ENCODE data around the gene TRIP11. TPM values are rescaled to one million over a fixed set of nuclear protein-coding genes. Genes with fewer than 3 reads are reported as not detected.

The TRIP11 gene
- total RNA-seq, 1 experiment from 2014 or later = 37.3 TPM

DNA sequence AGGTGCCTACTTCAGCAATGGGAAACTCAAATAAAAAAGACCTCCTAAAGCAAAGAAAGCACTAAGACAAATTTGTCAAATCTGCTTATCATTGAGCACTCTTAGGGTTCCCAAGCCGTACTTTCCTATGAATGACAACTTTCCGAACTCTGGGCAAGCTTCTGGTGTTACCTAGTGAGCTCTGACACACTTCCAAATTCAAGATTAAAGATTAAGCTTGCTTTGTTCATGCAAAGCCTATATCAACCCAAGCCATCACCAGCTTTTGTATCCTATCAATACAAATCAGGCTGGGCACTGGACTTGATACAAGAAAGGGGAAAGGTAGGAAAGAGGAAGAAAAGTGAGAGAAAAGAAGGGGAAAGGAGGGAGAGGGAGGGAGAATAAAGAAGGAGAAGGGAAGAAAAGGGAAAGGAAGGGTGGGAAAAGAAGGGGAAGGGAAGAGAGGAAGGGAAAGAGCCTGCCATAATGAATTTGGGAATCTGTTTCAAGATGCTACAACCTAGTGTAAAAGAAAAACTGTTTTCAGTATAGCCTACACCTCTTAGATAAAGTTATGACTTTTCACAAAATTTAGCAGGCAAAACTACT, 68.6 kb downstream of the TRIP11 start:
- TF ChIP-seq TCF7L2 (IDR thresholded peaks at IDR 0.05; ENCODE audit: low read depth, low read length) = no peak
- TF ChIP-seq SIN3A (IDR thresholded peaks at IDR 0.05; ENCODE audit: borderline replicate concordance, insufficient read depth, low read depth, low read length) = no peak
- TF ChIP-seq, protein P1, sequence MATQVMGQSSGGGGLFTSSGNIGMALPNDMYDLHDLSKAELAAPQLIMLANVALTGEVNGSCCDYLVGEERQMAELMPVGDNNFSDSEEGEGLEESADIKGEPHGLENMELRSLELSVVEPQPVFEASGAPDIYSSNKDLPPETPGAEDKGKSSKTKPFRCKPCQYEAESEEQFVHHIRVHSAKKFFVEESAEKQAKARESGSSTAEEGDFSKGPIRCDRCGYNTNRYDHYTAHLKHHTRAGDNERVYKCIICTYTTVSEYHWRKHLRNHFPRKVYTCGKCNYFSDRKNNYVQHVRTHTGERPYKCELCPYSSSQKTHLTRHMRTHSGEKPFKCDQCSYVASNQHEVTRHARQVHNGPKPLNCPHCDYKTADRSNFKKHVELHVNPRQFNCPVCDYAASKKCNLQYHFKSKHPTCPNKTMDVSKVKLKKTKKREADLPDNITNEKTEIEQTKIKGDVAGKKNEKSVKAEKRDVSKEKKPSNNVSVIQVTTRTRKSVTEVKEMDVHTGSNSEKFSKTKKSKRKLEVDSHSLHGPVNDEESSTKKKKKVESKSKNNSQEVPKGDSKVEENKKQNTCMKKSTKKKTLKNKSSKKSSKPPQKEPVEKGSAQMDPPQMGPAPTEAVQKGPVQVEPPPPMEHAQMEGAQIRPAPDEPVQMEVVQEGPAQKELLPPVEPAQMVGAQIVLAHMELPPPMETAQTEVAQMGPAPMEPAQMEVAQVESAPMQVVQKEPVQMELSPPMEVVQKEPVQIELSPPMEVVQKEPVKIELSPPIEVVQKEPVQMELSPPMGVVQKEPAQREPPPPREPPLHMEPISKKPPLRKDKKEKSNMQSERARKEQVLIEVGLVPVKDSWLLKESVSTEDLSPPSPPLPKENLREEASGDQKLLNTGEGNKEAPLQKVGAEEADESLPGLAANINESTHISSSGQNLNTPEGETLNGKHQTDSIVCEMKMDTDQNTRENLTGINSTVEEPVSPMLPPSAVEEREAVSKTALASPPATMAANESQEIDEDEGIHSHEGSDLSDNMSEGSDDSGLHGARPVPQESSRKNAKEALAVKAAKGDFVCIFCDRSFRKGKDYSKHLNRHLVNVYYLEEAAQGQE (IDR thresholded peaks at IDR 0.05; ENCODE audit: insufficient read depth in 1 of 2, low read depth in 2 of 2, low read length in 1 of 2) = no peak
- TF ChIP-seq, protein P2, sequence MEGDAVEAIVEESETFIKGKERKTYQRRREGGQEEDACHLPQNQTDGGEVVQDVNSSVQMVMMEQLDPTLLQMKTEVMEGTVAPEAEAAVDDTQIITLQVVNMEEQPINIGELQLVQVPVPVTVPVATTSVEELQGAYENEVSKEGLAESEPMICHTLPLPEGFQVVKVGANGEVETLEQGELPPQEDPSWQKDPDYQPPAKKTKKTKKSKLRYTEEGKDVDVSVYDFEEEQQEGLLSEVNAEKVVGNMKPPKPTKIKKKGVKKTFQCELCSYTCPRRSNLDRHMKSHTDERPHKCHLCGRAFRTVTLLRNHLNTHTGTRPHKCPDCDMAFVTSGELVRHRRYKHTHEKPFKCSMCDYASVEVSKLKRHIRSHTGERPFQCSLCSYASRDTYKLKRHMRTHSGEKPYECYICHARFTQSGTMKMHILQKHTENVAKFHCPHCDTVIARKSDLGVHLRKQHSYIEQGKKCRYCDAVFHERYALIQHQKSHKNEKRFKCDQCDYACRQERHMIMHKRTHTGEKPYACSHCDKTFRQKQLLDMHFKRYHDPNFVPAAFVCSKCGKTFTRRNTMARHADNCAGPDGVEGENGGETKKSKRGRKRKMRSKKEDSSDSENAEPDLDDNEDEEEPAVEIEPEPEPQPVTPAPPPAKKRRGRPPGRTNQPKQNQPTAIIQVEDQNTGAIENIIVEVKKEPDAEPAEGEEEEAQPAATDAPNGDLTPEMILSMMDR (IDR thresholded peaks at IDR 0.05) = no peak
- no peak for TF ChIP-seq POLR2AphosphoS5 (IDR thresholded peaks at IDR 0.05; ENCODE audit: low read depth, low read length)
- CTCF ChIA-PET = no interaction called here
- H3K27ac ChIP-seq (ENCODE audit: low read length) = no peak overlapping the region
- H3K4me3 ChIP-seq (ENCODE audit: low read depth in 2 of 2, low read length in 2 of 2) = no peak overlapping the region
- no peak for ATAC-seq
- no TSS peak for BruUV-seq (replicated peaks)
- H3K27me3 ChIP-seq (ENCODE audit: control insufficient read depth, insufficient read depth, low read length) = no peaks in the 10 kb centered on the region
- intact Hi-C loops (cut with micrococcal nuclease; ENCODE audit: unreplicated experiment) = no loop called here
- peaks cover 10% of the 10 kb centered on the region for H3K36me3 ChIP-seq (ENCODE audit: control insufficient read depth, insufficient read depth, low read length)
- H3K4me1 ChIP-seq (ENCODE audit: control insufficient read depth, insufficient read depth, low read length) = no peaks in the 10 kb centered on the region
- in situ Hi-C loops (cut with HindIII; ENCODE audit: low pct_unique_long_range_greater_than_20kb, low sequenced_read_pairs) = no loop called here
- H3K9me3 ChIP-seq (ENCODE audit: control insufficient read depth, insufficient read depth, low read depth, low read length) = no peaks in the 10 kb centered on the region
- POLR2A ChIA-PET = no interaction called here
- DNase-seq (ENCODE audit: low read depth, low spot score) = no peak

DNA sequence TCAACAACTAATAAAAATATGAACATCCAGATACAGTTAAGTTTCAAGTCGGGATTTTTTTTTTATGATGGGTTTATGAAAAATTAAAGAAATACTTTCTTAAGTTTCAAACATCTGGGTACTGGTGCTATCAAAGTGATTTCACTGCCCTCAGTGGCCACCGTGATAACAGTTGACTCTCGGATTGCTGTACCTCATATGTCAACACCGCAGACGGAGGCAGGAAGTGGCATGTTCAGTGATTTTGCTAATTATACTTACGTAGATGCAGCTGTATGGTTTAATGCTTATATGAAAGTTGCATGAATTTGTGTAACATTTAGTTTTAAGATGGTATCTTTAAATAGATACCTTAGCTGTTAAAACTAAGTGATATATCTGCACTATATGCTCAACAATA, 71.6 kb downstream of the TRIP11 start:
- Histone ChIP-seq H3K36me3 (ENCODE audit: control insufficient read depth, insufficient read depth, low read length) (peaks cover 5% of the 10 kb centered on the region; the same call in 1 of the 2 replicates), H3K27ac (ENCODE audit: low read length) (no peak overlapping the region), H3K27me3 (ENCODE audit: control insufficient read depth, insufficient read depth, low read length) (no peaks in the 10 kb centered on the region), H3K4me3 (ENCODE audit: low read depth in 2 of 2, low read length in 2 of 2) (no peak overlapping the region), H3K4me1 (ENCODE audit: control insufficient read depth, insufficient read depth, low read length) (no peaks in the 10 kb centered on the region), H3K9me3 (ENCODE audit: control insufficient read depth, insufficient read depth, low read depth, low read length) (no peaks in the 10 kb centered on the region)
- intact Hi-C loops (cut with micrococcal nuclease; ENCODE audit: unreplicated experiment) = no loop called here
- no TSS peak for BruUV-seq (replicated peaks)
- CTCF ChIA-PET = no interaction called here
- POLR2A ChIA-PET = no interaction called here
- in situ Hi-C loops (cut with HindIII; ENCODE audit: low pct_unique_long_range_greater_than_20kb, low sequenced_read_pairs) = no loop called here
- TF ChIP-seq TCF7L2 (IDR thresholded peaks at IDR 0.05; ENCODE audit: low read depth, low read length) (no peak), POLR2AphosphoS5 (IDR thresholded peaks at IDR 0.05; ENCODE audit: low read depth, low read length) (no peak), SIN3A (IDR thresholded peaks at IDR 0.05; ENCODE audit: borderline replicate concordance, insufficient read depth, low read depth, low read length) (no peak)
- TF ChIP-seq, protein P2 (IDR thresholded peaks at IDR 0.05) = no peak
- TF ChIP-seq, protein P1 (IDR thresholded peaks at IDR 0.05; ENCODE audit: insufficient read depth in 1 of 2, low read depth in 2 of 2, low read length in 1 of 2) = no peak
- DNase-seq (ENCODE audit: low read depth, low spot score) (no peak), ATAC-seq (no peak)

Measured in Panc1 (cell line).